ENCODE results near the gene AFAP1. TPM values are rescaled to one million over a fixed set of nuclear protein-coding genes. Genes with fewer than 3 reads are reported as not detected.

The AFAP1 gene
- polyA plus RNA-seq, 1 donor (not counting 4 experiments of a cell fraction or from before 2014, with no cell fraction given), result 7.6 TPM

GRCh38 chr4:7842384-7843279 is 97.0 kb downstream of the AFAP1 start:
- Histone ChIP-seq H4K20me1 (ENCODE audit: control insufficient read depth, extremely low read depth, insufficient read depth, low read length) (no peaks in the 10 kb centered on the region), H3K27ac (ENCODE audit: control insufficient read depth, insufficient read depth, low read length) (peak overlapping the region; percentile 97), H3K4me2 (ENCODE audit: control insufficient read depth, extremely low read depth, insufficient read depth, low read depth, low read length) (peak overlapping the region; percentile 80), H3K4me1 (ENCODE audit: control insufficient read depth, extremely low read depth, insufficient read depth, low read length) (peaks cover 41% of the 10 kb centered on the region), H2AFZ (ENCODE audit: control insufficient read depth, low read length) (no peak overlapping the region), H3K27me3 (ENCODE audit: control insufficient read depth, extremely low read depth, insufficient read depth, low read length) (no peaks in the 10 kb centered on the region), H3K9me3 (ENCODE audit: control insufficient read depth, low read depth, low read length) (peaks cover 6% of the 10 kb centered on the region), H3K36me3 (ENCODE audit: control insufficient read depth in 2 of 2, extremely low read depth in 1 of 2, insufficient read depth in 2 of 2, low read length in 2 of 2) (peaks cover 0 to 5% of the 10 kb centered on the region in 2 experiments), H3K9ac (ENCODE audit: control insufficient read depth, extremely low read depth, insufficient read depth, low read length) (peak overlapping the region; percentile 77), H3K9me1 (ENCODE audit: control insufficient read depth, extremely low read depth, insufficient read depth, low read length) (no peaks in the 10 kb centered on the region), H3K4me3 (ENCODE audit: control insufficient read depth in 2 of 3, extremely low read depth in 1 of 3, insufficient read depth in 2 of 3, low read depth in 1 of 3, low read length in 3 of 3) (peak overlapping the region in 2 of 3 experiments; percentile 18 to 39), H3K79me2 (ENCODE audit: control insufficient read depth, insufficient read depth, low read length) (peaks cover 12% of the 10 kb centered on the region)
- TF ChIP-seq EZH2 (IDR thresholded peaks at IDR 0.05; ENCODE audit: low read length) (no peak), CTCF (optimal IDR thresholded peaks at IDR 0.05 in 1 of 3, IDR thresholded peaks at IDR 0.05 in 1 of 3, conservative IDR thresholded peaks at IDR 0.05 in 1 of 3; ENCODE audit: extremely low read depth in 1 of 3, insufficient read depth in 2 of 3, low read length in 3 of 3) (no peak)
- DNase-seq (ENCODE audit: low read depth, low spot score) (peak; percentile 89), FAIRE-seq (peak; percentile 77)
- dilution Hi-C loops (cut with MboI; ENCODE audit: extremely low pct_ligation_motif_present, low sequenced_read_pairs), result no loop called here

DNA sequence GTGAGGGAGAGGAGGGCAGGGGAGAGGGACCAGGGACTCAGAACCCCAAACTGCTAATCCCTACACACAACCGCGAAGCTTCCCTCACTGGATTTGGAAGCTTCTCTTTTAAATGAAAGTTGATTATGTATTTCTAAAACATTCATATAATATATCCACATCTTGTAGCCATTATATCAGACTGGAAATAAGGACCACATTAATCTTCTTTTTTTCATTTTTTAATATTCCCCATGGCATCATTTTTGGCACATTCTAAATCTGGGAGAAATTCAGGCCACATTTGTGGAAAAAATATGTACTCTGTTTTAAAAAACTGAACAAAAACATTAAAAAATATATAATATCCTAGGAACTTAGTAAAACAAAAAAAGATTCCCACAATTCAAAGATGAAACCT is 97.8 kb downstream of the AFAP1 start:
- Histone ChIP-seq H3K4me3 (ENCODE audit: control insufficient read depth in 2 of 3, extremely low read depth in 1 of 3, insufficient read depth in 2 of 3, low read depth in 1 of 3, low read length in 3 of 3) (no peak overlapping the region), H3K9ac (ENCODE audit: control insufficient read depth, extremely low read depth, insufficient read depth, low read length) (peak overlapping the region; percentile 77)
- no peak for FAIRE-seq

More for the DNA sequence above, 97.8 kb downstream of the AFAP1 start:
- Histone ChIP-seq H3K27me3 (ENCODE audit: control insufficient read depth, extremely low read depth, insufficient read depth, low read length) (no peaks in the 10 kb centered on the region), H3K9me3 (ENCODE audit: control insufficient read depth, low read depth, low read length) (peaks cover 6% of the 10 kb centered on the region), H3K4me1 (ENCODE audit: control insufficient read depth, extremely low read depth, insufficient read depth, low read length) (peaks cover 41% of the 10 kb centered on the region), H3K79me2 (ENCODE audit: control insufficient read depth, insufficient read depth, low read length) (peaks cover 15% of the 10 kb centered on the region), H3K4me2 (ENCODE audit: control insufficient read depth, extremely low read depth, insufficient read depth, low read depth, low read length) (no peak overlapping the region), H3K36me3 (ENCODE audit: control insufficient read depth in 2 of 2, extremely low read depth in 1 of 2, insufficient read depth in 2 of 2, low read length in 2 of 2) (peaks cover 0 to 6% of the 10 kb centered on the region in 2 experiments), H4K20me1 (ENCODE audit: control insufficient read depth, extremely low read depth, insufficient read depth, low read length) (no peaks in the 10 kb centered on the region), H3K27ac (ENCODE audit: control insufficient read depth, insufficient read depth, low read length) (peak overlapping the region; percentile 97), H2AFZ (ENCODE audit: control insufficient read depth, low read length) (no peak overlapping the region), H3K9me1 (ENCODE audit: control insufficient read depth, extremely low read depth, insufficient read depth, low read length) (no peaks in the 10 kb centered on the region)
- dilution Hi-C loops (cut with MboI; ENCODE audit: extremely low pct_ligation_motif_present, low sequenced_read_pairs), result no loop called here
- no peak for DNase-seq (ENCODE audit: low read depth, low spot score)
- TF ChIP-seq EZH2 (IDR thresholded peaks at IDR 0.05; ENCODE audit: low read length) (no peak), CTCF (optimal IDR thresholded peaks at IDR 0.05 in 1 of 3, IDR thresholded peaks at IDR 0.05 in 1 of 3, conservative IDR thresholded peaks at IDR 0.05 in 1 of 3; ENCODE audit: extremely low read depth in 1 of 3, insufficient read depth in 2 of 3, low read length in 3 of 3) (no peak)
